K562 (cell line): ENCODE measurements around the gene BPIFB2. TPM values are rescaled to one million over a fixed set of nuclear protein-coding genes. Genes with fewer than 3 reads are reported as not detected.

Experiments
- ATAC-seq: fragments of 200-7000 bp; cut with Tn5 transposase; 3 replicates; pipeline ENCODE4 v1.9.1; 2020; ENCODE audit warnings: moderate library complexity
- BruUV-seq: library from RNA; stranded (reverse); fragments of 400-500 nt; replicated peaks from 2 replicates; lab custom pipeline; 2021; lab: Mats Ljungman, UMichigan
- CTCF ChIA-PET: fragments of 300-600 bp; formaldehyde crosslinking; extraction: SDS; loops from one replicate; lab custom pipeline; 2021; ENCODE audit warnings: low intra/inter-chr PET ratio; lab: Yijun Ruan, JAX
- POLR2A ChIA-PET: fragments of 300-600, 350-650 bp; sonication (Branson Sonifier 250); formaldehyde crosslinking; extraction: SDS; loops from one replicate; lab custom pipeline; 2021; ENCODE audit warnings: antibody characterized with exemption, inconsistent platforms; lab: Yijun Ruan, JAX
- DNase-seq, 4 experiments: peaks; one replicate each; pipeline versions ENCODE4 v3.0.0 to v3.0.0-alpha.2; 2011 to 2018; ENCODE audit warnings: low spot score in 3 of 4, mixed read lengths in 3 of 4; ENCODE audit errors: extremely low read depth in 1 of 4
- FAIRE-seq: peaks from 2 replicates; lab custom pipeline; 2011; peaks lifted over from hg19 to GRCh38; lab: Jason Lieb, UNC
- H2AFZ ChIP-seq: 2 replicates; pipeline ENCODE4 v1.6.0; 2011; ENCODE audit warnings: low read depth, low read length, control low read depth, inconsistent platforms
- H3K27ac ChIP-seq: fragments of 200-600 bp; 3 replicates; pipeline ENCODE4 v1.8.0; 2011; ENCODE audit warnings: low read depth, mild to moderate bottlenecking, control low read depth, inconsistent platforms, low read length, moderate library complexity, mixed read lengths; ENCODE audit errors: extremely low read depth
- H3K27me3 ChIP-seq, 2 experiments: fragments of 300-600 bp in 1 of 2; 2 replicates in 1 of 2; 3 replicates in 1 of 2; pipeline versions ENCODE4 v1.6.0 to v1.8.0; 2011; ENCODE audit warnings: inconsistent platforms in 2 of 2, low read length in 2 of 2, mild to moderate bottlenecking in 1 of 2, mixed read lengths in 1 of 2, moderate library complexity in 1 of 2; ENCODE audit not compliant: control insufficient read depth in 2 of 2, insufficient read depth in 2 of 2
- H3K36me3 ChIP-seq: fragments of 300-600 bp; 3 replicates; pipeline ENCODE4 v1.8.0; 2011; ENCODE audit warnings: mild to moderate bottlenecking, low read length, inconsistent platforms; ENCODE audit not compliant: control insufficient read depth, insufficient read depth
- H3K4me1 ChIP-seq, 2 experiments: fragments of 200-600 bp in 1 of 2; replicated peaks in 1 of 2; 2 replicates in 1 of 2; 3 replicates in 1 of 2; pipeline versions ENCODE4 v1.5.1 to v1.8.0; 2011; ENCODE audit warnings: inconsistent platforms in 2 of 2, low read length in 2 of 2, mild to moderate bottlenecking in 1 of 2, mixed read lengths in 1 of 2, moderate library complexity in 1 of 2; ENCODE audit not compliant: control insufficient read depth in 2 of 2, insufficient read depth in 2 of 2
- H3K4me2 ChIP-seq: 2 replicates; pipeline ENCODE4 v1.6.1; 2011; ENCODE audit warnings: low read length, control low read depth, inconsistent platforms, mixed read lengths; ENCODE audit not compliant: insufficient read depth
- H3K4me3 ChIP-seq: fragments of 200-600 bp; sonication (generic), shearing (Covaris generic); 2 replicates; pipeline ENCODE4 v1.5.1; 2016; ENCODE audit warnings: control low read depth, inconsistent platforms
- H3K79me2 ChIP-seq: fragments of 200-600 bp; 3 replicates; pipeline ENCODE4 v1.8.0; 2011; ENCODE audit warnings: low read length, inconsistent platforms; ENCODE audit not compliant: control insufficient read depth, insufficient read depth
- H3K9ac ChIP-seq, 2 experiments: 2 replicates each; pipeline versions ENCODE4 v1.6.0 to v1.6.1; 2011; ENCODE audit warnings: low read depth in 2 of 2, low read length in 2 of 2, control low read depth in 1 of 2, inconsistent platforms in 1 of 2, mild to moderate bottlenecking in 1 of 2, mixed read lengths in 1 of 2; ENCODE audit not compliant: insufficient read depth in 1 of 2
- H3K9me1 ChIP-seq: one replicate; pipeline ENCODE4 v1.6.0; 2011; ENCODE audit warnings: inconsistent platforms, mild to moderate bottlenecking, low read length, moderate library complexity; ENCODE audit not compliant: control insufficient read depth, insufficient read depth
- H3K9me3 ChIP-seq: replicated peaks from 2 replicates; pipeline ENCODE4 v1.5.1; 2011; ENCODE audit warnings: low read depth, low read length, inconsistent platforms; ENCODE audit not compliant: control insufficient read depth, insufficient read depth
- H4K20me1 ChIP-seq: replicated peaks from 2 replicates; pipeline ENCODE4 v1.6.1; 2011; ENCODE audit warnings: low read length, inconsistent platforms, mixed read lengths; ENCODE audit not compliant: control insufficient read depth, insufficient read depth
- FOXA3 ChIP-seq, 2 experiments: fragments of 450-650 bp in 1 of 2; sonication (generic) in 1 of 2; formaldehyde crosslinking; IDR thresholded peaks in 1 of 2; conservative IDR thresholded peaks in 1 of 2; 2 replicates each; pipeline versions ENCODE4 v1.4.0 to v1.8.0; 2020 to 2022; ENCODE audit warnings: mild to moderate bottlenecking in 2 of 2, missing genetic modification reagents in 1 of 2
- HOMEZ ChIP-seq: fragments of 250-450 bp; sonication (Bioruptor Pico); IDR thresholded peaks from 2 replicates; pipeline ENCODE4 v1.4.0; 2020; ENCODE audit warnings: mild to moderate bottlenecking, moderate library complexity
- ID3 ChIP-seq, 2 experiments: fragments of 250-450 bp in 1 of 2; fragments of 450-650 bp in 1 of 2; sonication (Bioruptor Pico) in 1 of 2; IDR thresholded peaks; 2 replicates each; pipeline versions ENCODE4 v1.6.1 to v1.8.0; 2016 to 2021; ENCODE audit warnings: mild to moderate bottlenecking in 2 of 2, moderate library complexity in 2 of 2, missing compliant biosample characterization in 1 of 2, missing genetic modification characterization in 1 of 2
- KLF6 ChIP-seq: fragments of 250-450 bp; sonication (Bioruptor Pico); IDR thresholded peaks from 2 replicates; pipeline ENCODE4 v1.4.0; 2020; ENCODE audit warnings: mild to moderate bottlenecking, moderate library complexity, borderline replicate concordance
- NR1H2 ChIP-seq: sonication (generic); formaldehyde crosslinking; IDR thresholded peaks from 2 replicates; pipeline ENCODE4 v1.4.0; 2020; ENCODE audit warnings: mild to moderate bottlenecking, missing genetic modification reagents
- NR3C1 ChIP-seq: sonication (generic); formaldehyde crosslinking; IDR thresholded peaks from 2 replicates; pipeline ENCODE4 v1.8.1; 2022; ENCODE audit warnings: missing genetic modification reagents
- NR4A1 ChIP-seq, 2 experiments: fragments of 250-450 bp in 1 of 2; fragments of 450-650 bp in 1 of 2; sonication (Bioruptor Pico) in 1 of 2; IDR thresholded peaks; 2 replicates each; pipeline versions ENCODE4 v1.4.0 to v1.6.1; 2016 to 2020; ENCODE audit warnings: mild to moderate bottlenecking in 2 of 2, missing compliant biosample characterization in 1 of 2, missing genetic modification characterization in 1 of 2, moderate library complexity in 1 of 2
- POLR2AphosphoS5 ChIP-seq: IDR thresholded peaks from 2 replicates; pipeline ENCODE4 v1.6.1; 2011; ENCODE audit warnings: mild to moderate bottlenecking, low read depth, low read length, moderate library complexity; ENCODE audit not compliant: control insufficient read depth, insufficient read depth
- POLR2B ChIP-seq: fragments of 450-650 bp; IDR thresholded peaks from 2 replicates; pipeline ENCODE4 v1.6.1; 2018; ENCODE audit warnings: low read depth; ENCODE audit not compliant: partially characterized antibody
- RBFOX2 ChIP-seq: fragments of 200-400 bp; formaldehyde crosslinking; IDR thresholded peaks from 2 replicates; pipeline ENCODE4 v1.6.1; 2017; ENCODE audit warnings: low read depth, mild to moderate bottlenecking, low read length, moderate library complexity
- ZNF655 ChIP-seq: fragments of 250-450 bp; sonication (Bioruptor Pico); IDR thresholded peaks from 2 replicates; pipeline ENCODE4 v1.5.0; 2021
- ZNF717 ChIP-seq: fragments of 250-450 bp; sonication (Bioruptor Pico); IDR thresholded peaks from 2 replicates; pipeline ENCODE4 v1.5.0; 2021
- WGBS: fragments of 100-300 bp; shearing (Covaris generic); methylation state at CpG from one replicate; pipeline ENCODE4 v1.1.6; 2016; ENCODE audit warnings: low coverage, mixed read lengths; ENCODE audit not compliant: insufficient coverage; ENCODE audit errors: missing lambda C conversion rate; 5-methylcytosine and 5-hydroxymethylcytosine counted together
- in situ Hi-C: fragments of 300-500 bp; cut with MboI; formaldehyde crosslinking; loops from 4 replicates; pipeline ENCODE4 v1.15.0; 2018; ENCODE audit warnings: inconsistent platforms, mixed read lengths
- intact Hi-C: fragments of 100-400 bp; cut with micrococcal nuclease; formaldehyde crosslinking; loops from 2 replicates; pipeline ENCODE4 v1.14.2; 2022
- polyA plus RNA-seq, 8 experiments: library from polyadenylated mRNA; depleted of rRNA in 4 of 8; stranded (reverse) in 5 of 8; unstranded in 3 of 8; fragments of >200 nt; fragmentation: Nextera tagmentation in 2 of 8; fragmentation: Illumina TruSeq in 1 of 8; extraction: Ambion mirVana in 2 of 8; extraction: Trizol in 1 of 8; gene quantifications; 2 replicates each; pipeline versions ENCODE4 v1.2.1 to v1.2.3, GENCODE V29; 2011 to 2014; ENCODE audit warnings: inconsistent platforms in 1 of 8, missing spikeins in 1 of 8
- total RNA-seq, 7 experiments: library from RNA; depleted of rRNA in 6 of 7; stranded (reverse); fragments of >200 nt in 6 of 7; fragmentation: Illumina TruSeq in 2 of 7; extraction: Trizol in 2 of 7; gene quantifications; 2 replicates each; pipeline versions ENCODE4 v1.2.1 to v1.2.3, GENCODE V29; 2011 to 2021; ENCODE audit warnings: low replicate concordance in 1 of 7
- TF ChIP-seq, protein P1 (sequence below): fragments of 450-650 bp; formaldehyde crosslinking; IDR thresholded peaks from 2 replicates; pipeline ENCODE4 v1.4.0; 2020; ENCODE audit warnings: mild to moderate bottlenecking, mixed read lengths

Gene BPIFB2
- total and polyA plus RNA-seq, 9 of the 15 experiments (the other 6 are each of a cell fraction or from before 2014, with no cell fraction given): not detected

DNA sequence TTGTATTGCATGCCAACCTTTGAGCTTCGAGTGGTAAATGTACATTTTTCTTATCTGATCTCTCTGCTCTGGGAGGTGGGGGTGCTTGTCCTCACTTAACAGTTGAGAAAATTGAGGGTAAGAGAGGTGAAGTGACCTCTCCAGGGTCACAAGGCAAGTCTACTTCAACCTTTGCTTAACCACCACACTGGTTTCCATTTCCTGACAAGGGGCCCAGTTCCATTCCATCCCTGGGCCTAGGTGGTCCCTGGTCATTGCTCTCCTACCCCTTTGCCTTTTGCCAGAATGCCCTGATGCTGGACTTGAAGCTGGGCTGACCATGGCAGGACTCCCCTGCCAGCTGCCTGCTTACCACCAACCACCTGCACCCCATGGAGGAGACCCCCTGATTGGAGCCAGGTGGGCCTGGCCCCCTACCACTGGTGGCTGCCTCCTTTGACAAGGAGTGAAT, 36.3 kb downstream of the BPIFB2 start:
- no peak overlapping the region for H2AFZ ChIP-seq
- ChIA-PET POLR2A (no interaction called here), CTCF (no interaction called here)
- no TSS peak for BruUV-seq
- H3K9me3 ChIP-seq: no peaks in the 10 kb centered on the region; the same call in none of the 2 replicates
- FAIRE-seq (no peak), DNase-seq (no peak), ATAC-seq (no peak)
- no peaks in the 10 kb centered on the region for H3K36me3 ChIP-seq
- H3K4me2 ChIP-seq: no peak overlapping the region
- in situ Hi-C loops (no loop called here), intact Hi-C loops (no loop called here)
- no peak overlapping the region for H3K4me3 ChIP-seq
- H3K27me3 ChIP-seq: peaks cover 0 to 20% of the 10 kb centered on the region in 2 experiments; a peak in 1 of 5 replicates
- no peaks in the 10 kb centered on the region for H3K9me1 ChIP-seq
- H3K79me2 ChIP-seq: no peaks in the 10 kb centered on the region
- no peak for TF ChIP-seq NR3C1 (CRISPR knock-in tag)
- no peak for TF ChIP-seq NR4A1 (CRISPR knock-in tag; IDR thresholded peaks at IDR 0.05)
- no peak for TF ChIP-seq NR4A1 (tag; IDR thresholded peaks at IDR 0.05)
- no peak for TF ChIP-seq HOMEZ (CRISPR knock-in tag)
- TF ChIP-seq NR1H2 (CRISPR knock-in tag): no peak
- no peak for TF ChIP-seq KLF6 (CRISPR knock-in tag)
- no peak for TF ChIP-seq ZNF655 (CRISPR knock-in tag)
- TF ChIP-seq RBFOX2: no peak
- no peak for TF ChIP-seq ID3 (CRISPR knock-in tag; IDR thresholded peaks at IDR 0.05)
- TF ChIP-seq ID3 (tag; IDR thresholded peaks at IDR 0.05): no peak
- TF ChIP-seq FOXA3 (CRISPR knock-in tag; conservative IDR thresholded peaks at IDR 0.05 in 1 of 2, IDR thresholded peaks at IDR 0.05 in 1 of 2): no peak
- TF ChIP-seq ZNF717: no peak
- no peak for TF ChIP-seq POLR2B
- TF ChIP-seq POLR2AphosphoS5: no peak
- TF ChIP-seq, protein P1, sequence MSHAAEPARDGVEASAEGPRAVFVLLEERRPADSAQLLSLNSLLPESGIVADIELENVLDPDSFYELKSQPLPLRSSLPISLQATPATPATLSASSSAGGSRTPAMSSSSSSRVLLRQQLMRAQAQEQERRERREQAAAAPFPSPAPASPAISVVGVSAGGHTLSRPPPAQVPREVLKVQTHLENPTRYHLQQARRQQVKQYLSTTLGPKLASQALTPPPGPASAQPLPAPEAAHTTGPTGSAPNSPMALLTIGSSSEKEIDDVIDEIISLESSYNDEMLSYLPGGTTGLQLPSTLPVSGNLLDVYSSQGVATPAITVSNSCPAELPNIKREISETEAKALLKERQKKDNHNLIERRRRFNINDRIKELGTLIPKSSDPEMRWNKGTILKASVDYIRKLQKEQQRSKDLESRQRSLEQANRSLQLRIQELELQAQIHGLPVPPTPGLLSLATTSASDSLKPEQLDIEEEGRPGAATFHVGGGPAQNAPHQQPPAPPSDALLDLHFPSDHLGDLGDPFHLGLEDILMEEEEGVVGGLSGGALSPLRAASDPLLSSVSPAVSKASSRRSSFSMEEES (CRISPR knock-in tag): no peak
- 0% methylated on average over 1 of the region's 1 CpG for WGBS
- no peak overlapping the region for H3K27ac ChIP-seq
- H4K20me1 ChIP-seq: no peaks in the 10 kb centered on the region
- no peak overlapping the region for H3K9ac ChIP-seq
- no peaks in the 10 kb centered on the region for H3K4me1 ChIP-seq
